Measurements from ENCODE around the gene TRAF3IP1. TPM values are rescaled to one million over a fixed set of nuclear protein-coding genes. Genes with fewer than 3 reads are reported as not detected.

TRAF3IP1 gene
- total RNA-seq, 2 donors from 2014 or later = 16.2 to 18.5 TPM

DNA sequence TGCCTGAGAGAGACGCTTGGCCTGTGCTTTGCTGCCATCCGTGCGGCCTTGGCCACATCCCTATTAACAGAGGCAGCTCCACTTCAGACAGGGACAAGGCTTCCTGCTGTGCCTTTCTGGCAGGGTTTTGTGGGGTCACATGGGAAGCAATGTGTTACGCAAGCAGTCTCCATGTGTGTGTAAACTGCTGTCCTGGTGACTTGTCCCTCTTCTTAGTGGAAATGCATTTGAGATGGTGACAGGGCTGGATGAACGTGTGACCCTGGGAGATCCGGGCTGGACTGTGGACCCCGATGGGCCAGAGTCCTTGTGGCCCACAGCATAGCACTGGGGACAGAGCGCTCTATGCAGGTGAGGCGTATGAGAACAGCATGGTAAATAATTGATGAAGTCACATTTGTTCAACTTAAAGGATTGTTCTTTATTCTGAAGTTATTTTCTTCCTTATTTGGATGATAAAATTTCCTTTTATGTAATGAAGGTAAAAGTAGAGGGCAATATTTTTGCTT, 129.6 kb downstream of the TRAF3IP1 start:
- Histone ChIP-seq H3K36me3 (peaks cover 20% of the 10 kb centered on the region), H3K27ac (no peak overlapping the region), H3K4me1 (no peaks in the 10 kb centered on the region), H3K9ac (ENCODE audit: low read depth in 2 of 2, low read length in 2 of 2) (no peak overlapping the region), H3K27me3 (no peaks in the 10 kb centered on the region), H3K9me3 (no peaks in the 10 kb centered on the region), H3K4me3 (no peak overlapping the region)
- intact Hi-C loops (cut with DNase I) = no loop called here
- DNase-seq = peak; percentile 35
- TF ChIP-seq, protein P1, sequence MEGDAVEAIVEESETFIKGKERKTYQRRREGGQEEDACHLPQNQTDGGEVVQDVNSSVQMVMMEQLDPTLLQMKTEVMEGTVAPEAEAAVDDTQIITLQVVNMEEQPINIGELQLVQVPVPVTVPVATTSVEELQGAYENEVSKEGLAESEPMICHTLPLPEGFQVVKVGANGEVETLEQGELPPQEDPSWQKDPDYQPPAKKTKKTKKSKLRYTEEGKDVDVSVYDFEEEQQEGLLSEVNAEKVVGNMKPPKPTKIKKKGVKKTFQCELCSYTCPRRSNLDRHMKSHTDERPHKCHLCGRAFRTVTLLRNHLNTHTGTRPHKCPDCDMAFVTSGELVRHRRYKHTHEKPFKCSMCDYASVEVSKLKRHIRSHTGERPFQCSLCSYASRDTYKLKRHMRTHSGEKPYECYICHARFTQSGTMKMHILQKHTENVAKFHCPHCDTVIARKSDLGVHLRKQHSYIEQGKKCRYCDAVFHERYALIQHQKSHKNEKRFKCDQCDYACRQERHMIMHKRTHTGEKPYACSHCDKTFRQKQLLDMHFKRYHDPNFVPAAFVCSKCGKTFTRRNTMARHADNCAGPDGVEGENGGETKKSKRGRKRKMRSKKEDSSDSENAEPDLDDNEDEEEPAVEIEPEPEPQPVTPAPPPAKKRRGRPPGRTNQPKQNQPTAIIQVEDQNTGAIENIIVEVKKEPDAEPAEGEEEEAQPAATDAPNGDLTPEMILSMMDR (IDR thresholded peaks at IDR 0.05) = no peak

DNA sequence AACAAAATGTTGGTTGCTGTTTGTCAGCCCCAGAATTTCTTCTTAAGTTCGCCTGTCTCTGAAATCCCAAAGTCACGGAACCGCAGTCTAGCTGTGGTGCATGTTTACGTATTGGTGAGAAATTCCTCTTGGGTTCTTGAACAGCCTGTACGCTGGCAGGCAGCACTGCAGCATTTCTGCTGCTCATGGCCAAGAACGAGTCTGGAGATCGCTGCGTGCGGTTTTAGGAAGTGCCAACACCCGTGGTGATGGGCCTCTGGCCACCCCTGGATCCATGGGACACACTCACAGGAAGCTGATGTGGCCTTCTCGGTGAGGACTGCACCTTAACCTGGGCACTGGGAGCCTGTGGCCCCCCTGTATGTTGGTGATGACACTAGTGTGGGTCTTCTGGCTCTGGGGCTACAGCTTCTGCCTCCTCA, 130.1 kb downstream of the TRAF3IP1 start:
- TF ChIP-seq, protein P1 (IDR thresholded peaks at IDR 0.05) = no peak
- DNase-seq = no peak
- H3K36me3 ChIP-seq = peaks cover 16% of the 10 kb centered on the region
- no peak overlapping the region for H3K9ac ChIP-seq (ENCODE audit: low read depth in 2 of 2, low read length in 2 of 2)
- no peak overlapping the region for H3K27ac ChIP-seq
- intact Hi-C loops (cut with DNase I) = no loop called here
- no peaks in the 10 kb centered on the region for H3K4me1 ChIP-seq
- H3K4me3 ChIP-seq = no peak overlapping the region
- no peaks in the 10 kb centered on the region for H3K9me3 ChIP-seq
- H3K27me3 ChIP-seq = no peaks in the 10 kb centered on the region

Other genes starting within 250 kb of the TRAF3IP1 start
- under 1 TPM; 0.08 to 0.12 TPM for gene ESPNL, start 220.2 kb upstream of the TRAF3IP1 start, total RNA-seq
- under 1 TPM; 0.07 to 0.13 TPM for gene KLHL30, start 181.8 kb upstream of the TRAF3IP1 start, total RNA-seq
- under 1 TPM in 1 of 2 donors, not detected in 1; 0.50 TPM for gene ERFE, start 161.5 kb upstream of the TRAF3IP1 start, total RNA-seq
- gene ILKAP, start 116.8 kb upstream of the TRAF3IP1 start, total RNA-seq = 10 to 100 TPM; 27.8 to 50.3 TPM
- 10 to 100 TPM; 55.6 to 79.5 TPM for gene HES6, start 80.5 kb upstream of the TRAF3IP1 start, total RNA-seq
- 10 to 100 TPM; 22.1 to 29.2 TPM for gene PER2, start 31.9 kb upstream of the TRAF3IP1 start, total RNA-seq
- 10 to 100 TPM; 19.3 to 22.4 TPM for gene ASB1, start 106.4 kb downstream of the TRAF3IP1 start, total RNA-seq

Data from colonic mucosa (tissue), 4 donors.